NCI-H460 (cell line): ENCODE data around the gene PTPN11. TPM values are rescaled to one million over a fixed set of nuclear protein-coding genes. Genes with fewer than 3 reads are reported as not detected.
A peak's percentile ranks its signal among the peaks of the same experiment; 100 is the strongest.
"Not testable (repeated sequence)": the region's sequence is repeated elsewhere in the genome, so short reads cannot be mapped to it uniquely, and the experiment has no call there.

Experiments used
- DNase-seq: peaks from one replicate; pipeline ENCODE4 v3.0.0-alpha.2; 2016; ENCODE audit warnings: low read depth; ENCODE audit errors: extremely low read depth
- total RNA-seq: library from RNA; depleted of rRNA; stranded (reverse); fragments of >200 nt; shearing (Covaris generic); gene quantifications from 2 replicates; pipeline ENCODE4 v1.2.3, GENCODE V29; 2014

Gene PTPN11
- total RNA-seq, 1 experiment from 2014 or later: 110 TPM

GRCh38 chr12:112409064-112409905, 9.5 kb upstream of the PTPN11 start, which contains the start of gene RPL6:
Gene RPL6 (minus strand): TSS chr12:112409605. CDS start chr12:112408656, 949 bp downstream.
- DNase-seq: peak; percentile 95

GRCh38 chr12:112409906-112410244, 8.9 kb upstream of the PTPN11 start:
- no peak for DNase-seq

GRCh38 chr12:112413855-112414625, 4.7 kb upstream of the PTPN11 start:
- no peak for DNase-seq

GRCh38 chr12:112415457-112415856, 3.3 kb upstream of the PTPN11 start:
- not testable (repeated sequence) for DNase-seq

GRCh38 chr12:112418273-112418607, 507 bp upstream of the PTPN11 start:
- no peak for DNase-seq

- DNase-seq: peak; percentile 63
These were observed 768 bp downstream of the PTPN11 start for GRCh38 chr12:112419297-112420133.

GRCh38 chr12:112420740-112421139, 2.0 kb downstream of the PTPN11 start:
- no peak for DNase-seq

- no peak for DNase-seq
These were observed 2.6 kb downstream of the PTPN11 start for GRCh38 chr12:112421363-112421762.

- DNase-seq: no peak
These were observed 3.8 kb downstream of the PTPN11 start for GRCh38 chr12:112422531-112422930.

GRCh38 chr12:112424126-112424525, 5.4 kb downstream of the PTPN11 start:
- no peak for DNase-seq

GRCh38 chr12:112425582-112426382, 7.0 kb downstream of the PTPN11 start:
- DNase-seq: no peak

- DNase-seq: no peak
These were observed 9.0 kb downstream of the PTPN11 start for GRCh38 chr12:112427760-112428159.

- DNase-seq: no peak
These were observed 12.2 kb downstream of the PTPN11 start for GRCh38 chr12:112430929-112431328.

GRCh38 chr12:112431965-112432364, 13.2 kb downstream of the PTPN11 start:
- DNase-seq: no peak

GRCh38 chr12:112433551-112433950, 14.8 kb downstream of the PTPN11 start:
- no peak for DNase-seq

- DNase-seq: not testable (repeated sequence)
These were observed 19.9 kb downstream of the PTPN11 start for GRCh38 chr12:112438645-112439044.

GRCh38 chr12:112439769-112440168, 21.0 kb downstream of the PTPN11 start:
- no peak for DNase-seq

GRCh38 chr12:112440653-112441052, 21.9 kb downstream of the PTPN11 start:
- DNase-seq: not testable (repeated sequence)

- DNase-seq: no peak
These were observed 25.2 kb downstream of the PTPN11 start for GRCh38 chr12:112443916-112444315.
